Stimulated activated CD4-positive, alpha-beta T cell treated with anti-CD3 and anti-CD28 coated beads, Interleukin-15, amount 100 ng/mL, for 1 hour (primary cell): ENCODE measurements around the gene PDE6C.

Experiments used
- DNase-seq, 2 donors: peaks; one replicate each; pipeline ENCODE4 v3.0.0-alpha.2; 2020; ENCODE audit warnings: low read depth in 1 of 2, low spot score in 1 of 2

Gene PDE6C

GRCh38 chr10:93701866-93702209 is 89.5 kb downstream of the PDE6C start:
- no peak for DNase-seq

- DNase-seq, result peak; percentile 82 to 86
Observed at GRCh38 chr10:93702210-93703001, 90.1 kb downstream of the PDE6C start, which contains the start of gene FRA10AC1. Gene FRA10AC1 (minus strand): TSS chr10:93702592. CDS start chr10:93700106, 2,486 bp downstream.

- no peak for DNase-seq
Observed at GRCh38 chr10:93703066-93703465, 90.7 kb downstream of the PDE6C start.

GRCh38 chr10:93703841-93704240 is 91.5 kb downstream of the PDE6C start:
- DNase-seq, result no peak

- no peak for DNase-seq
Observed at GRCh38 chr10:93704451-93704850, 92.1 kb downstream of the PDE6C start.

- DNase-seq, result no peak
Observed at GRCh38 chr10:93707623-93708022, 95.3 kb downstream of the PDE6C start.

GRCh38 chr10:93710333-93710909 is 98.1 kb downstream of the PDE6C start:
- no peak for DNase-seq

- no peak for DNase-seq
Observed at GRCh38 chr10:93711891-93712290, 99.6 kb downstream of the PDE6C start.

GRCh38 chr10:93712593-93712992 is 100.3 kb downstream of the PDE6C start:
- DNase-seq, result no peak

GRCh38 chr10:93715345-93715744 is 103.0 kb downstream of the PDE6C start:
- no peak for DNase-seq
